RWPE2 (cell line): ENCODE data around the gene KSR1.
"Not testable (repeated sequence)": the region's sequence is repeated elsewhere in the genome, so short reads cannot be mapped to it uniquely, and the experiment has no call there.

Source experiments
- ATAC-seq: fragments of 200-7000 bp; cut with Tn5 transposase; 3 replicates; pipeline ENCODE4 v1.9.1; 2021; ENCODE audit warnings: low read depth
- DNase-seq: peaks from one replicate; pipeline ENCODE4 v3.0.0-alpha.2; 2020; ENCODE audit warnings: low spot score
- H3K27ac ChIP-seq: fragments of 450-650 bp; 2 replicates; pipeline ENCODE4 v1.5.1; 2017; ENCODE audit warnings: mild to moderate bottlenecking; ENCODE audit not compliant: poor library complexity, severe bottlenecking
- H3K27me3 ChIP-seq: fragments of 250-450 bp; sonication (Bioruptor Pico); 2 replicates; pipeline ENCODE4 v1.5.1; 2021; ENCODE audit warnings: mild to moderate bottlenecking, moderate library complexity; ENCODE audit not compliant: insufficient read depth, poor library complexity, severe bottlenecking
- H3K36me3 ChIP-seq: fragments of 250-450 bp; sonication (Bioruptor Pico); 2 replicates; pipeline ENCODE4 v1.5.1; 2020; ENCODE audit warnings: low read depth, mild to moderate bottlenecking, moderate library complexity
- H3K4me1 ChIP-seq: fragments of 250-450 bp; sonication (Bioruptor Pico); 2 replicates; pipeline ENCODE4 v1.5.1; 2021; ENCODE audit warnings: mild to moderate bottlenecking, moderate library complexity; ENCODE audit not compliant: insufficient read depth, poor library complexity, severe bottlenecking
- H3K4me3 ChIP-seq: fragments of 250-450 bp; sonication (Bioruptor Pico); 2 replicates; pipeline ENCODE4 v1.5.1; 2021; ENCODE audit warnings: mild to moderate bottlenecking, moderate library complexity; ENCODE audit not compliant: severe bottlenecking
- H3K9me3 ChIP-seq: fragments of 250-450 bp; sonication (Bioruptor Pico); 2 replicates; pipeline ENCODE4 v1.5.1; 2021; ENCODE audit warnings: mild to moderate bottlenecking, moderate library complexity; ENCODE audit not compliant: severe bottlenecking
- TF ChIP-seq, protein P1 (sequence below): fragments of 450-650 bp; IDR thresholded peaks from one replicate; pipeline ENCODE4 v1.5.1; 2017; ENCODE audit warnings: mild to moderate bottlenecking, moderate library complexity; ENCODE audit not compliant: poor library complexity, severe bottlenecking

KSR1 gene

DNA sequence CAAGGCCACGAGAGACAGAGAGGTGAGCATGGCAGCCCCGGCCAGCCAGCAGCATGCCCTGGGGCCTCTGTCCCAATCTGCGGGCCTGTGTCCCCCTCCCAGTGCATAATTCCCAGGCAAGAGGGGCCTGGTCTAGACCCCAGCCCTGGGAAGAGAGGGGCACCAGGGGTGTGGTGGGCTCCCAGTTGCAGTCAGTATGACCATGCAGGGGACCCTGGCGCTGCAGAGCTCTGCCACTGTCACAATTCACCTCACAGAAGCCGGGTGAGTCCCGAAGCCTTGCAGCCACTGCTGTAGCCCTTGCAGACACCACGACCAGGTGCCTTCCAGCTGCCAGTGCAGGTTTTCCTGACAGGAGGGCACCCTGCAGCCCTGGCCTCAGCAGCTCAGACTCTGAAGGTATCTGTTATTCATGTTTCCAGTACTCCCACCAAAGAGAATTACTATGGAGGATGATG, 25.8 kb upstream of the KSR1 start:
- no peak overlapping the region for H3K27ac ChIP-seq

DNA sequence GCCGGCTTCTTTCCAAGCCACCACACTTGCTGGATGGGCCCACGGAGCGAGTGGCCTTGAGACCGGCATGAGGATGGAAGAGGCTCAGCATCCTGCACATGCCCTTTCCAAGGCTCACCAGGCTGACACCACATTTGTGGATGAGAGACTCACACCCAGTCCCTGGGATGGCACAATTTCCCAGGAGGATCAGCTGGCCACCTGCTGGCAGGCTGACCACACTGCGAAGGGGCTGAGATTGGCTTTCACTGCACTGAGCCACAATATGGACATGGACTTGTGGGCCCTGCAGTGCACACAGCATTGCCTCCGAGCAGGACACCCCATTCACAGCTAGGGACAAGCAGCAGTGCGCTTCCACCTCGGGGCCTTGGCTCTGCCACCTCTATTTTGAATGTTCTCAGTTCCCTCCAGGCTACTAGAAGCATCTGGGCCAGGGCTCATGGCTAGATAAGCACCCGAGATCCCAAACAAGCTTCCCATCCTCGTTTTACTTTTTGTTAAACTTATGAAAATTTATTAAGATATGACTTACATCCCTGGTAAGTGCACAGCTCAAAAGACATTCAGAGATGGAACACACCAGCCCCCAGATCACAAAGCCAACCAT, 25.3 kb upstream of the KSR1 start:
- Histone ChIP-seq H3K9me3 (no peaks in the 10 kb centered on the region), H3K27me3 (no peaks in the 10 kb centered on the region), H3K27ac (peak overlapping the region; percentile 41), H3K4me1 (peaks cover 6% of the 10 kb centered on the region), H3K36me3 (no peaks in the 10 kb centered on the region), H3K4me3 (no peak overlapping the region)
- TF ChIP-seq, protein P1, sequence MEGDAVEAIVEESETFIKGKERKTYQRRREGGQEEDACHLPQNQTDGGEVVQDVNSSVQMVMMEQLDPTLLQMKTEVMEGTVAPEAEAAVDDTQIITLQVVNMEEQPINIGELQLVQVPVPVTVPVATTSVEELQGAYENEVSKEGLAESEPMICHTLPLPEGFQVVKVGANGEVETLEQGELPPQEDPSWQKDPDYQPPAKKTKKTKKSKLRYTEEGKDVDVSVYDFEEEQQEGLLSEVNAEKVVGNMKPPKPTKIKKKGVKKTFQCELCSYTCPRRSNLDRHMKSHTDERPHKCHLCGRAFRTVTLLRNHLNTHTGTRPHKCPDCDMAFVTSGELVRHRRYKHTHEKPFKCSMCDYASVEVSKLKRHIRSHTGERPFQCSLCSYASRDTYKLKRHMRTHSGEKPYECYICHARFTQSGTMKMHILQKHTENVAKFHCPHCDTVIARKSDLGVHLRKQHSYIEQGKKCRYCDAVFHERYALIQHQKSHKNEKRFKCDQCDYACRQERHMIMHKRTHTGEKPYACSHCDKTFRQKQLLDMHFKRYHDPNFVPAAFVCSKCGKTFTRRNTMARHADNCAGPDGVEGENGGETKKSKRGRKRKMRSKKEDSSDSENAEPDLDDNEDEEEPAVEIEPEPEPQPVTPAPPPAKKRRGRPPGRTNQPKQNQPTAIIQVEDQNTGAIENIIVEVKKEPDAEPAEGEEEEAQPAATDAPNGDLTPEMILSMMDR: peak; percentile 76
- no peak for DNase-seq
- ATAC-seq: peak; percentile 88

More for the DNA sequence above, 25.8 kb upstream of the KSR1 start:
- no peak overlapping the region for H3K4me3 ChIP-seq
- no peak for ATAC-seq
- TF ChIP-seq, protein P1: no peak
- H3K9me3 ChIP-seq: no peaks in the 10 kb centered on the region
- peaks cover 6% of the 10 kb centered on the region for H3K4me1 ChIP-seq
- H3K27me3 ChIP-seq: no peaks in the 10 kb centered on the region
- H3K36me3 ChIP-seq: no peaks in the 10 kb centered on the region
- DNase-seq: no peak

DNA sequence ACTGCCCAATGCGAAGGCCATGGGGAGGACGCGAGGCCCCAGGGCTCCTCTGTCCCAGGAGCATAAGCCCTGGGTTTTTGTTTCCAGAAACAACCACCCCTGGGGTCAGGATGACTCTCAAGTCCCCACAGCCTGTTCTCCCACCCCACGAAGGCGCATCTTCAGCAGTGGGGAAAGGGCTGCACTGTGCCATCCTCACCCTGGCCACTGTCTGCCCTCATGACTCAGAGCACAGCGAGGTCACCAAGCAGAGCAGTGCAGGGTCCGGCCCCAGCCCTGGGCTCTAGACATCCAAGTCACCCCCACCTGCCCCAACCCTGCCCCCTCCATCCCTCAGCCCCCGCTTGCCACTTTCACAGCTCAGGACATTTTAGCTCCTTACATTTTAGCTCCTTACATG, 22.7 kb upstream of the KSR1 start:
- peaks cover 6% of the 10 kb centered on the region for H3K4me1 ChIP-seq
- no peaks in the 10 kb centered on the region for H3K27me3 ChIP-seq
- no peaks in the 10 kb centered on the region for H3K36me3 ChIP-seq
- ATAC-seq: no peak
- H3K4me3 ChIP-seq: no peak overlapping the region
- no peaks in the 10 kb centered on the region for H3K9me3 ChIP-seq
- DNase-seq: no peak
- no peak overlapping the region for H3K27ac ChIP-seq
- TF ChIP-seq, protein P1: no peak

DNA sequence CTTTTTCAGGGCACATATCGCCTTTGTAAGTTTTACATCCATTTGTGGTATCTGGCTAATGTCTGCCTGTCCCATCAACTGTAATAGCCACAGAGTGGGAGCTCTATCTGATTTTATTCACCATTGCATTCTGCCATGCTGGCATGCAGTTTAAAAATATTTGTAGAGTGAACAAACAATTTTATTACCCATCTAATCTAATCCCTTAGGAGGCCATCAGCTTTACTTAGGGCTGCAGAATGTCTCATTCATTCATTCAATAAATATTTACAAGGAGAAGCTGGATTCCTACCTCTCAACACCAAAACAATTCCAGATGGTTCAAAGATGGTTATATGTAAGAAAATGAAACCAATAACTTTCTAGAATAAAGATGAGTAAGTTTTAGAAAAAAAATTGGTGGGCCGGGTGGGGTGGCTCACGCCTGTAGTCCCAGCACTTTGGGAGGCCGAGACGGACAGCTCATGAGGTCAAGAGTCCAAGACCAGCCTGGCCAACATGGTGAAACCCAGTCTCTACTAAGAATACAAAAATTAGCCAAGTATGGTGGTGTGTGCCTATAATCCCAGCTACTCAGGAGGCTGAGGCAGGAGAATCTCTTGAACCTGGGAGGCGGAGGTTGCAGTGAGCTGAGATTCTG, 20.7 kb upstream of the KSR1 start:
- not testable (repeated sequence) for H3K27me3 ChIP-seq, H3K4me1 ChIP-seq, H3K36me3 ChIP-seq, DNase-seq, H3K9me3 ChIP-seq, H3K27ac ChIP-seq, H3K4me3 ChIP-seq, ATAC-seq

DNA sequence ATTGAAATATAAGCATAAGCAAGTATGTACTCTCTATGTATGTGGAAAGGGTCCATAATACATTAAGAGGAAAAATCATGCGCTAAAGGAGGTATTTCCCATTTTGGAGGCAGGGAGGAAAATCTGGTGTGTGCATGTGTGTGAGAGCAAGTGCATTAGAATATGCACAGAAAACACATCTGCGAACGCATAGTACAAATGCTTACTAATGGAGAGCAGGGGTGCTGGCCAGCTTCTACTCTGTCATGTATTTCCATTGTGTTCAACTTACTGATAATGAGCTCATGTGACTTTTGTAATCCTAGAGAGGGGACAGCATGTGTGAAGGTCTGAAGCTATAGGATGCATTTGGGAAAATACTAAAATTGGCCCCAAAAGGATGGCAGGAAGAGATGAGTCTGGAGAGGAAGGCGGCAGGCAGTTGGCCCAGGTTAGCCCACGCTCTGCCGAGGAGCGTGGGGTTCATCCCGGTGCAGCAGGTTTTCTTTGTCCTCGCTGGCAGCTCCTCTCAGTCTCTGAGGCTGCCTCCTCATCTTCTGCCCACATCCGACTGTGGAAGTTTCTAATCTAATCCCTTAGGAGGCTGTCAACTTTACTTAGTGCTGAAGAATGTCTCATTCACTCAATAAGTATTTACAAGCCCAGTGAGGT, 17.8 kb upstream of the KSR1 start:
- Histone ChIP-seq H3K36me3 (no peaks in the 10 kb centered on the region), H3K27ac (no peak overlapping the region), H3K4me1 (no peaks in the 10 kb centered on the region), H3K4me3 (no peak overlapping the region), H3K27me3 (no peaks in the 10 kb centered on the region), H3K9me3 (no peaks in the 10 kb centered on the region)
- DNase-seq (no peak), ATAC-seq (no peak)
- TF ChIP-seq, protein P1: no peak
